ENCODE measurements around the gene CEACAM8. TPM values are rescaled to one million over a fixed set of nuclear protein-coding genes. Genes with fewer than 3 reads are reported as not detected.
A peak's percentile ranks its signal among the peaks of the same experiment; 100 is the strongest.
"Not testable (repeated sequence)": the region's sequence is repeated elsewhere in the genome, so short reads cannot be mapped to it uniquely, and the experiment has no call there.

The CEACAM8 gene
- polyA plus RNA-seq, 3 donors from 2014 or later: not detected

DNA sequence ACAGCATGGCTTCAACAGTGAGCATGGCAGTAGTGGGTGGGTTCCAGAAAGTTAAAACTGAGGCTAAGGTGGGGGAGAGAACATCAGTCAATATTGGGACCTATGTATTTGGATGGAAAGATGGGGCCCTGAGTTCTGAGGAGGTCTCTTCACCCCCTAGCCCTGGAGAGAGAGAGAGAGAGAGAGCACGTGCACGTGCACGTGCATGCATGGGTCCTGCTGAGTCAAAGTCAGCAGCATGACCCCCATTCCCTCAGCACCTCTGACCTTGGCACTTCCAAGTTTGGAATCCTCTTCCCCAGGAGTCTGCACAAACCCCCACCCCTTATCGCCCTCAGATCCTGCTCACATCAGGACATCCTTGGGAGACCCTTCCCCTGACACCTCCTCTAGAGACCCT lies 34.0 kb downstream of the CEACAM8 start:
- H3K27me3 Mint-ChIP-seq (ENCODE audit: low read depth in 3 of 3): peaks cover 5 to 12% (median 7%) of the 10 kb centered on the region in 3 donors
- H3K4me1 Mint-ChIP-seq: peaks cover 0 to 2% of the 10 kb centered on the region in 2 donors
- DNase-seq: no peak
- no peak overlapping the region for H3K27ac Mint-ChIP-seq
- no peak overlapping the region for H3K4me3 Mint-ChIP-seq
- H3K9me3 Mint-ChIP-seq: no peaks in the 10 kb centered on the region
- H3K36me3 Mint-ChIP-seq: no peaks in the 10 kb centered on the region

- Mint-ChIP-seq H3K27ac (no peak overlapping the region), H3K9me3 (no peaks in the 10 kb centered on the region), H3K4me3 (no peak overlapping the region), H3K36me3 (no peaks in the 10 kb centered on the region), H3K27me3 (ENCODE audit: low read depth in 3 of 3) (peaks cover 3 to 16% (median 9%) of the 10 kb centered on the region in 3 donors), H3K4me1 (peaks cover 0 to 4% of the 10 kb centered on the region in 2 donors)
- no peak for DNase-seq
These were observed 36.1 kb downstream of the CEACAM8 start for GRCh38 chr19:42558450-42559150.

GRCh38 chr19:42557386-42557871 lies 37.3 kb downstream of the CEACAM8 start:
- DNase-seq, H3K9me3 Mint-ChIP-seq, H3K27ac Mint-ChIP-seq, H3K4me3 Mint-ChIP-seq, H3K4me1 Mint-ChIP-seq, H3K36me3 Mint-ChIP-seq: not testable (repeated sequence)
- H3K27me3 Mint-ChIP-seq (ENCODE audit: low read depth in 3 of 3): peaks cover 1 to 16% (median 4%) of the 10 kb centered on the region in 3 donors

GRCh38 chr19:42555801-42556200 lies 38.9 kb downstream of the CEACAM8 start:
- H3K27me3 Mint-ChIP-seq (ENCODE audit: low read depth in 3 of 3): peaks cover 0 to 16% (median 4%) of the 10 kb centered on the region in 3 donors
- peaks cover 0 to 4% of the 10 kb centered on the region in 2 donors for H3K4me1 Mint-ChIP-seq
- H3K36me3 Mint-ChIP-seq: no peaks in the 10 kb centered on the region
- peak overlapping the region in 1 of 6 donors; percentile 17 for H3K27ac Mint-ChIP-seq
- H3K9me3 Mint-ChIP-seq: no peaks in the 10 kb centered on the region
- no peak for DNase-seq
- H3K4me3 Mint-ChIP-seq: no peak overlapping the region

DNA sequence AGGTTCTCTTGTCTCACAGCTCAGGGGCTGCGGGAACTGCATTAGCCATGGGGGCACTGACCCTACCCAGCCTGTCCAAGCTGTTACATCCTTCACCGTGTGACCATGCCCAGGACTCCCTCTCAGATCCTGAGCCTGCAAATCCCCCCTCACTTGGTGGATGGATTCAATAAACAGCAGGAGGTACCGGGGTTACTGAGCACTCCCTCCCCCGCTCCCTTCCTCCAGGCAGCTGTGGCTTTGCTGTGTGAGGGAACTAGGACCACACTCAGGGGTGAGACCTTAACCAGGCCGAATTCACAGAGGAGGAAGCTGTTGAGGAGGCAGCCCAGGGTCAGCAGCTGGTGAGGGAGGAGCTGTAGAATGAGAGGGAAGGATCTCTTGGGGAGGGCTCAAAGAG lies 39.4 kb downstream of the CEACAM8 start:
- no peak for DNase-seq
- Mint-ChIP-seq H3K27ac (no peak overlapping the region), H3K9me3 (no peaks in the 10 kb centered on the region), H3K4me3 (no peak overlapping the region), H3K4me1 (peaks cover 0 to 4% of the 10 kb centered on the region in 2 donors), H3K27me3 (ENCODE audit: low read depth in 3 of 3) (peaks cover 0 to 16% (median 4%) of the 10 kb centered on the region in 3 donors), H3K36me3 (no peaks in the 10 kb centered on the region)

GRCh38 chr19:42554046-42554575 lies 40.6 kb downstream of the CEACAM8 start:
- no peaks in the 10 kb centered on the region for H3K36me3 Mint-ChIP-seq
- no peak overlapping the region for H3K4me3 Mint-ChIP-seq
- no peaks in the 10 kb centered on the region for H3K9me3 Mint-ChIP-seq
- no peak for DNase-seq
- H3K27me3 Mint-ChIP-seq (ENCODE audit: low read depth in 3 of 3): peaks cover 0 to 13% (median 6%) of the 10 kb centered on the region in 3 donors
- H3K27ac Mint-ChIP-seq: no peak overlapping the region
- peaks cover 0 to 4% of the 10 kb centered on the region in 2 donors for H3K4me1 Mint-ChIP-seq

- Mint-ChIP-seq H3K27ac (no peak overlapping the region), H3K9me3 (no peaks in the 10 kb centered on the region), H3K27me3 (ENCODE audit: low read depth in 3 of 3) (peaks cover 0 to 8% (median 6%) of the 10 kb centered on the region in 3 donors), H3K4me3 (no peak overlapping the region), H3K4me1 (peaks cover 0 to 4% of the 10 kb centered on the region in 2 donors), H3K36me3 (no peaks in the 10 kb centered on the region)
- no peak for DNase-seq
These were observed 41.3 kb downstream of the CEACAM8 start for GRCh38 chr19:42553292-42554045.

DNA sequence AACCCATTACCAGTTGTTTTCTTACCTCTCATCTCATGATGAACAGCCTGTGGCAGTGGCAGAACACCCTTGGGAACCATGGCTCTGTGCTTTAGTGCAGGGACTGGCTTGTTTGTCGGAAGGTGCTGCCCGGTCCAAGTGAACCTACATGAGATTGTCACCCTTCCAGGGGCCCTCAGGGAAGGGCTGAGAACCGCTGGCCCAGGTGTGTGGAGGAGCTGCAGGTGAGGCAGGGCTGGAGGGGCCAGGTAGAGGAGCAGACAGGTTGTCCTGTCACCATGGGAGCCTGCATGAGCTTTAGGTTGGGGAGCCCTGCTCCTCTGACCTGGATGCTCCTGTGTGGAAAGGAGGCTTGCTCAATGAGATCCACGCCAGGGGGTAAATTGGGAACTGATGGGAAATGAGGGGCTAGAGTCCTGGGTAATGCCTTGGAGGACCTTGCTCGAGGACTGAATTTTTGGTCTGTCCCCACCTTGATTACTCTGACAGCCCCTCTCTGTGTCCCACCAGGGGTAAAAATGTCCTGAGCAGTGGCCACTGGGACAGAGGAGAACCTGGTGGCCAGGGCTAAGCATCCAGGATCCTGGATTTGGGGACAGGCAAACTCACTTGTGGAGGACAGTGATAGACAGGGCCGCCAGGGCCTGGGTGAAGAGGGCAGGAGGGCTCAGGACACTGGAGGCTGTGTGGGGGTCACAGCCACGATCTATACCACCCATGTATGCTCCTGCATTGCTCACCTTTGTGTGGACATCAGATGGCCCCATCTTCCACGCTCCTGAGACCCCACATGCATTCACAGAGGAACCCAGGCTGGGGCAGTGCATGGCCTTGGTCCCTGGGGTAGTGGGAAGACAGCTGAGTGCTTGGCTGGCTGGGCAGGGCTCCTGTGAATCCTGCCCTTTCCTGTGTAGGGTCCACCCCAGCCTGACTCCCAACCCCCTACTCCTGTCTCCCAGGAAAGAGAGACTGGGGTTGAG lies 42.3 kb downstream of the CEACAM8 start:
- H3K9me3 Mint-ChIP-seq: no peaks in the 10 kb centered on the region
- H3K4me1 Mint-ChIP-seq: peaks cover 0 to 4% of the 10 kb centered on the region in 2 donors
- H3K36me3 Mint-ChIP-seq: no peaks in the 10 kb centered on the region
- DNase-seq: no peak
- peaks cover 0 to 10% (median 6%) of the 10 kb centered on the region in 3 donors for H3K27me3 Mint-ChIP-seq (ENCODE audit: low read depth in 3 of 3)
- H3K27ac Mint-ChIP-seq: peak overlapping the region in 1 of 6 donors; percentile 17
- no peak overlapping the region for H3K4me3 Mint-ChIP-seq

DNA sequence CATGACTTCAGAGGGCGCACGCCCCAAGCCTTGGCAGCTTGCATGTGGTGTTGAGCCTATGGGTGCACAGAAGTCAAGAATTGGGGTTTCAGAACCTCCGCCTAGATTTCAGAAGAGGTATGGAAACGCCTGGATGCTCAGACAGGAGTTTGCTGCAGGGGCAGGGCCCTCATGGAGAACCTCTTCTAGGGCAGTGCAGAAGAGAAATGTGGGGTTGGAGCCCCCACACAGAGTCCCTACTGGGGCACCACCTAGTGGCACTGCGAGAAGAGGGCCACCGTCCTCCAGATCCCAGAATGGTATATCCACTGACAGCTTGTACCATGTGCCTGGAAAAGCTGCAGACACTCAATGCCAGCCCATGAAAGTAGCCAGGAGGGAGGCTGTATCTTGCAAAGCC lies 44.2 kb downstream of the CEACAM8 start:
- not testable (repeated sequence) for H3K9me3 Mint-ChIP-seq; H3K4me3 Mint-ChIP-seq; H3K36me3 Mint-ChIP-seq; H3K27me3 Mint-ChIP-seq (ENCODE audit: low read depth in 3 of 3); DNase-seq; H3K4me1 Mint-ChIP-seq; H3K27ac Mint-ChIP-seq

- H3K4me3 Mint-ChIP-seq; H3K27ac Mint-ChIP-seq; DNase-seq; H3K9me3 Mint-ChIP-seq; H3K27me3 Mint-ChIP-seq (ENCODE audit: low read depth in 3 of 3); H3K36me3 Mint-ChIP-seq; H3K4me1 Mint-ChIP-seq: not testable (repeated sequence)
These were observed 45.7 kb downstream of the CEACAM8 start for GRCh38 chr19:42549067-42549466.

- Mint-ChIP-seq H3K36me3 (no peaks in the 10 kb centered on the region), H3K4me3 (no peak overlapping the region), H3K9me3 (peaks cover 0 to 3% (median 0%) of the 10 kb centered on the region in 6 donors), H3K27ac (no peak overlapping the region), H3K4me1 (no peaks in the 10 kb centered on the region), H3K27me3 (ENCODE audit: low read depth in 3 of 3) (peaks cover 2 to 6% (median 2%) of the 10 kb centered on the region in 3 donors)
- DNase-seq: no peak
These were observed 46.2 kb downstream of the CEACAM8 start for GRCh38 chr19:42548552-42548951.

GRCh38 chr19:42547929-42548328 lies 46.8 kb downstream of the CEACAM8 start:
- no peak for DNase-seq
- no peaks in the 10 kb centered on the region for H3K4me1 Mint-ChIP-seq
- H3K9me3 Mint-ChIP-seq: peaks cover 0 to 3% (median 0%) of the 10 kb centered on the region in 6 donors
- no peak overlapping the region for H3K4me3 Mint-ChIP-seq
- H3K27ac Mint-ChIP-seq: no peak overlapping the region
- peaks cover 2 to 6% (median 2%) of the 10 kb centered on the region in 3 donors for H3K27me3 Mint-ChIP-seq (ENCODE audit: low read depth in 3 of 3)
- no peaks in the 10 kb centered on the region for H3K36me3 Mint-ChIP-seq

- Mint-ChIP-seq H3K4me1 (no peaks in the 10 kb centered on the region), H3K36me3 (no peaks in the 10 kb centered on the region), H3K27ac (no peak overlapping the region), H3K9me3 (peaks cover 0 to 3% (median 0%) of the 10 kb centered on the region in 6 donors), H3K4me3 (no peak overlapping the region), H3K27me3 (ENCODE audit: low read depth in 3 of 3) (peaks cover 2 to 6% (median 5%) of the 10 kb centered on the region in 3 donors)
- DNase-seq: no peak
These were observed 47.8 kb downstream of the CEACAM8 start for GRCh38 chr19:42546831-42547500.
